CD4-positive, alpha-beta T cell treated with Interleukin-15 for 1 hour (primary cell): Measurements from ENCODE around the gene KAT2B.
"Not testable (repeated sequence)": the region's sequence is repeated elsewhere in the genome, so short reads cannot be mapped to it uniquely, and the experiment has no call there.

Experiments
- DNase-seq: peaks from one replicate; pipeline ENCODE4 v3.0.0-alpha.2; 2020

Gene KAT2B

GRCh38 chr3:20039765-20040547, at the start of gene KAT2B:
TSS of gene KAT2B (plus strand) at chr3:20040446. CDS start at chr3:20040478, 32 bp downstream.
- DNase-seq: peak; percentile 86

- DNase-seq: no peak
These were observed 45.5 kb upstream of the KAT2B start for GRCh38 chr3:19994796-19995195.

- no peak for DNase-seq
These were observed 42.7 kb upstream of the KAT2B start for GRCh38 chr3:19997502-19997901.

- no peak for DNase-seq
These were observed 38.3 kb upstream of the KAT2B start for GRCh38 chr3:20001932-20002331.

GRCh38 chr3:20007960-20008359, 32.3 kb upstream of the KAT2B start:
- DNase-seq: no peak

DNA sequence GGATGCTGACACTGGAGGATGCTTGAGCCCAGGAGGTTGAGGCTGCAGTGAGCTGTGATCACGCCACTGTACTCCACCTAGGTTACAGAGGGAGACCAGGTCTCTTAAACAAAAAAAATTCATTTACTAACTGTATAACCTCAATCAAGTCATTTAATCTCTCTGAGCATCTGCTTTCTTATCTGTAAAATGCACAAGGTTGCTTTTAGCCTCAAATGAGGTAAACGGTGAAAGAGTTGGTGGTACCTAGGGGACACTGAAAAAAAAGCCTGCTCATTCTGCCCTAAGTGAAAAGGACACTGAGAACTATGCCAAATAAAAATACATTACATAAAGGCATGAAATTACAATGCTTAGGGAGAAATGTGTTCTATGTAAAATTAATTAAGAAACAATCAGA, 31.6 kb upstream of the KAT2B start:
- no peak for DNase-seq

DNA sequence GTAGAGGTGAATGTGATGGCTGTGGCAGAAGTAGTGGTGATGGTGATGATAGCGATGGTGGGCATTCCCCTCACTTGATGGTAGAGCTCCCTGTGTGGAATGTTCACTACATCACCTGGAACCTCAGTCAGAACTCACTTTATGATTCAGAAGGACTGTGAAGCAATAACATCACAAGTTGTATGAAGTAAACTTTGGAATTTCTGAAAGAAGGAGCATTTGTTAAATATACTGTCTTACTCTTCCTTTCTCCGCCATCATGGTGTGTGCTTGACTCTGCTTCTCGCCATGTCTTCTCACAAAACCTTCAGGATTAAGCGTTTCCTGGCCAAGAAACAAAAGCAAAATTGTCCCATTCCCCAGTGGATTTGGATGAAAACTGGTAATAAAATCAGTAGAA, 28.1 kb upstream of the KAT2B start, which contains the start of gene PP2D1:
Gene PP2D1 (minus strand): TSS at position 101 of the 400 bp plus-strand sequence. CDS start 192 bp downstream, outside the sequence.
- no peak for DNase-seq

DNA sequence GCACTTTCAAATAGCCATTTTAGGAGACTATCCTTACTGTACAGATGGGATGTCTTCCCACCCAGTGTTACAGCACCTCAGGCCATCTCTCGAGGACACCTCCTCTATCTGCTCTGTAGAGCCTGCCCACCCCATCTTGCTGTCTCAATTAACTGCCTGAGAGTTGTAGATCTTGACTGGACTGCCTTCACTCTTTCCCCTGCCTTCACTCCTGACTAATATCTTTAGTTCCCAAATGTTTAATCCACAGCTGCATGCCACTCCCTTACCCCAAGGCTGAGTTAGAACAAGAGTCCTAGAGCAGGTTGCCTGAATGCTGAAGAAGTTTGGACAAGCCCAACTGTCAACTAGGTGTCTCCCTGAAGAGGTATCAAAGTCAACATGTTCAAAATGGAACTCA, 26.9 kb upstream of the KAT2B start:
- DNase-seq: no peak

DNA sequence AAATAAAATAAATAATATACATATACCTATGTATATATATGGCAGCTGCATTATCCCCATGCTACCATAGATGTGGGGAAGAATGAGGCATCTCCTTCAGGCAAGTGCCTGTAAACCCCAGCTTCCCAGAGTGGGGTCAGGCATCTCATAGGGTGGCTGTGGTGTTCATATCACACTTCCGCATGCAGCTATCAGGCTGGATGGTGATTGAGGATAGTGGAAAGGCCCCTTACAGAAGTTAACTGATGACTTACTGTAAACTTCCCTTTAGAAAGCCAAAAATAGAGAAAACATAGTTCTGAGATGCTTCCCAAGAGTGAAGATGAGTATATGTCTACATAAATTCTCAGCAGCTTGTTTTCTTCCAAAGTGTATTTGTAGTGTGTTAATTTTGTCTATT, 24.7 kb upstream of the KAT2B start:
- no peak for DNase-seq

GRCh38 chr3:20016076-20016475, 24.2 kb upstream of the KAT2B start:
- not testable (repeated sequence) for DNase-seq

DNA sequence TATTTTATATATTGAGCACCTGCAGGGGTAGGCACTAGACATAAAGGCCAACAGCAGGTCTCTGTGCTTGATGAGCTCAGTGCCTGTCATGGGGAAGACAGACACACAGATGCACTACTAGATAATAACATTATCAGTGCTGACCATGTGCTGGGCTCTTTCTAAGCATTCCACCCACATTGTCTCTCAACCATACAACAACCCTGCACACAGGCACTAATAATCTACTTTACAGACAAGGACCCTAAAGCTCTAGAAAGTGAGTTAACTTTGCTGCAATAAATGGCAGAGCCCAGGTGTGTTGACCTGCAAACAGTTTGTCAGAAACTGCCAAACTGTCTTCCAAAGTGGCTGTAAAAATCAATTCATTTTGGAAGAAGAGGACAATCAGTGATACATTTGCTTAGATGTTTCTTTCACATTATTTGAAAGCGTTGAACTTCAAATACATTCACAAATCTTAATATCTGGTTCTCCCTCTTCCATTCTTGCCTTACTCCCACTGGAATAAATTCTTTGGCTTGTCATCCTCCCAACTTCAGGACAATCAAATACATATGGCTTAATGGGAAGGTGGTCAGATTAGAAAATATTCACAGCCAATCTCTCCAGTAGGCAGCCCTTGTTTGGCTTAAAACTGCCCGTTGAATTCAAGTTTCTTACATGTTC, 17.2 kb upstream of the KAT2B start:
- no peak for DNase-seq

DNA sequence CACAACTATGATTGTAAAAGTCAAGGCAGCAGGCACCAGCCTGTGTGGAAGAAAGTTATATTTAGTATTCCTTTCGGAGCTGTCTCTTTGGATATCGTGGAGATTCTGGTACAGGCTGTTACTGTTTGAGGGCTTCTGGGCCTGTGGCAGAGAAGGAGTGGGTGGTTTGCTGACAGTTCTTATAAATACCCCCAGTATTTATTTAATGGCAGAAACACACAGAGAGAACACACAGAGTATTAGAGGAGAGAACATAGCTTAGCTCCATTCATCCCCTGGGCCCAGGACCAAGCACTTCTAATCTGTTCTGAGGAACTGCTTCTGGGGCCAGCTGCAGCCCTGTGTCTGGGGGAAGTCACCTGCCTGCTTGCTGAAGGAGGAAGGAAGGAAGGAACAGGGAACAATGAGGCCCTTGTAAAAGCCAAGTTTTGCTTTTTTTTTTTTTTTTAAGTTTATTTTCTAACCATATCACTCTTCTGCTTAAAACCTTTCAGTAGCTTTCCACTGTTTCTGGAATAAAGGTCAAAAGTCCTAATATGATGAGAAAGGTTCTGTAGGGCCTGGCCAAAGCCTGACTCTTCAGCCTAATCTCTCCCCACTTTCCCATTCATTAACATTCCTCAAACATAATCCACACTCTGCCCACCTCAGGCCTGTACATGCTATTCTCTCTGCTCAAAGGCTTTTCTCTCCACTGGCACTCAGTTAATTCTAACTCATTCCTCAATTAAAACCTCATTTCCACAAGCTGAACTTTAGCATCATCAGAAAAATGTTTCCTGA, 16.4 kb upstream of the KAT2B start:
- DNase-seq: no peak

- DNase-seq: no peak
These were observed 13.1 kb upstream of the KAT2B start for GRCh38 chr3:20027136-20027535.

DNA sequence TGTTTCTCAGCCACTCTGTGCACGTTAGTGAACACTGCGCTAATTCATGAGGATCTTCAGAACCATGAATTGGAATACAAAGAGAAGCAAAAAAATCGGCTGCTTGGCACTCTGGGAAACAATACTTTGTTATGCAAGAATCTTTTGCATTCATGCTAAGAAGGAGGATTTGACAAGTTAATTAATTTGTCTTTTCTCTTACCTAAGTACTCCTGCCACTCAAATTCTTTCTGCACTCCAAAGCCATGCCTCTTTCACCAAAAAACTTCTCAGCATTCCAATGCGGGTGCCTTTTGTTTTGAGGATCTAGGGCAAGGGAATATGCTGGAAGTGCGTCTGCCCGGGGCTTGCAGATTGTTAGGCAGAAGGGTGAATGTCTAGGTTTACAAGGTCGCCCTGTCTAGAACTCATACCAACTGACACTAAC, 11.3 kb upstream of the KAT2B start:
- DNase-seq: no peak

- DNase-seq: not testable (repeated sequence)
These were observed 8.3 kb upstream of the KAT2B start for GRCh38 chr3:20031939-20032338.

DNA sequence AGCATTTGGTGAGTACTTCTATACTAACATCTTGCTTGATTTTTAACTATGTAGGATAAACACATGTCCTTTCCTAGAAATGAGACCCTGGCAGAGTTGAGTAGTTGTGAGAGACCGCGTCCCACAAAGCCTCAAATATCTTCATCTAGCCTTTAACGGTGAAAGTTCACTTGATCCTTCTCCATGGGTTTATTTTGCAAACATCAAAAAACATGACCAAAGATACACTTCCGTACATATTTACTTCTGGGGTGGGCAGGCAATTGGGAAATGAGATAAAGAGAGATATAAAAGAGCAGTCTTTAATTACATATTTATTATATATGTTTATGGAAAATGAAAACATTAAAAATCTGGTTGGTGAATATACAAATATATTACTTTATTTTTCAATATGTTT, 5.2 kb upstream of the KAT2B start:
- no peak for DNase-seq

GRCh38 chr3:20037255-20037996, 2.8 kb upstream of the KAT2B start:
- no peak for DNase-seq

- no peak for DNase-seq
These were observed 1.4 kb upstream of the KAT2B start for GRCh38 chr3:20038699-20039465.

- no peak for DNase-seq
These were observed 831 bp upstream of the KAT2B start for GRCh38 chr3:20039466-20039764.

DNA sequence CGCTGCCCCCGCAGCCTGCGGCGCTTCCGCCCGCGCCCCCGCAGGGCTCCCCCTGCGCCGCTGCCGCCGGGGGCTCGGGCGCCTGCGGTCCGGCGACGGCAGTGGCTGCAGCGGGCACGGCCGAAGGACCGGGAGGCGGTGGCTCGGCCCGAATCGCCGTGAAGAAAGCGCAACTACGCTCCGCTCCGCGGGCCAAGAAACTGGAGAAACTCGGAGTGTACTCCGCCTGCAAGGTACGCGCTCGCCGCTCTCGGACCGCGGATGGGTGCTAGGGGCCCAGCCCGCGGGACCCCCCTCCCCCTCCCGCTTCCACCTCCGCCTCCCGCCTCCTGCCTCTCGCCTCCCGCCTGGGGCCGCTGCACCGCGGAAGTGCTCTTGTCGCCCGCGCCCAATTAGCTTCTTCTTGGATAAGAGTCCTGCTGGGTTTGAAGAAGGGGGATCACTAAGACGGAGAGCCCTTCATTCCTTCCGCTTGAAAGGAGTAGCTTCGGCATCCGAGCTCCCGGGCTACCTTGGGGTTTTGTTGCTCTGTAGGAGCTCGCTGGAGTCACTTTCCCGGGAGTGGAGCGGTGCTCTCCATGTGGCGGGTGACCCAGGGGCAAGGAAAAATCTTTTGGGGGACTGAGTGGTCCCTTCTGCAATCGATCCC, 426 bp downstream of the KAT2B start:
- peak; percentile 62 for DNase-seq

GRCh38 chr3:20041197-20041780, 1.0 kb downstream of the KAT2B start:
- peak; percentile 76 for DNase-seq
